SU-DHL-6 (cell line): Measurements from ENCODE around the gene SCD.
A peak's percentile ranks its signal among the peaks of the same experiment; 100 is the strongest.

Experiments used
- H2AFZ ChIP-seq: fragments of 200-600 bp; sonication (generic); 2 replicates; pipeline ENCODE4 v1.6.1; 2014; ENCODE audit warnings: low read depth, mild to moderate bottlenecking, moderate library complexity, mixed read lengths, antibody characterized with exemption, low read length; ENCODE audit not compliant: severe bottlenecking
- H3F3A ChIP-seq: fragments of 200-600 bp; shearing (Covaris generic); 2 replicates; pipeline ENCODE4 v1.6.0; 2016; ENCODE audit warnings: antibody characterized with exemption, mild to moderate bottlenecking; ENCODE audit not compliant: insufficient read depth
- H3K27ac ChIP-seq: fragments of 200-600 bp; sonication (generic); 2 replicates; pipeline ENCODE4 v1.5.1; 2016; ENCODE audit warnings: low read depth, mild to moderate bottlenecking, low read length, moderate library complexity, mixed read lengths
- H3K27me3 ChIP-seq: fragments of 200-600 bp; sonication (generic), shearing (Covaris generic); 2 replicates; pipeline ENCODE4 v1.6.0; 2014; ENCODE audit warnings: mild to moderate bottlenecking, low read length
- H3K36me3 ChIP-seq: fragments of 200-600 bp; sonication (generic); 2 replicates; pipeline ENCODE4 v1.6.1; 2014; ENCODE audit warnings: mild to moderate bottlenecking, low read length, mixed read lengths
- H3K4me2 ChIP-seq: fragments of 300-600, 200-600 bp; shearing (Covaris generic), sonication (generic); 2 replicates; pipeline ENCODE4 v1.6.0; 2014; ENCODE audit warnings: low read length, low read depth, mild to moderate bottlenecking; ENCODE audit not compliant: poor library complexity, severe bottlenecking
- H3K4me3 ChIP-seq: fragments of 200-600 bp; sonication (generic); 2 replicates; pipeline ENCODE4 v1.5.1; 2014; ENCODE audit warnings: antibody characterized with exemption, low read length, mild to moderate bottlenecking, mixed read lengths; ENCODE audit not compliant: insufficient read depth, poor library complexity, severe bottlenecking
- H3K79me2 ChIP-seq: fragments of 200-600 bp; sonication (generic); 2 replicates; pipeline ENCODE4 v1.6.1; 2014; ENCODE audit warnings: mild to moderate bottlenecking, low read length, moderate library complexity; ENCODE audit not compliant: insufficient read depth
- H3K9ac ChIP-seq: fragments of 200-600 bp; sonication (generic); 2 replicates; pipeline ENCODE4 v1.7.0; 2014; ENCODE audit warnings: mild to moderate bottlenecking, low read length
- H3K9me2 ChIP-seq: fragments of 200-600 bp; sonication (generic); replicated peaks from 2 replicates; pipeline ENCODE4 v1.6.1; 2014; ENCODE audit warnings: low read length; ENCODE audit not compliant: insufficient read depth
- H3K9me3 ChIP-seq: fragments of 200-600 bp; sonication (generic); 2 replicates; pipeline ENCODE4 v1.6.1; 2014; ENCODE audit warnings: low read length, mixed read lengths; ENCODE audit not compliant: insufficient read depth
- H4K20me1 ChIP-seq: fragments of 200-600 bp; sonication (generic); 2 replicates; pipeline ENCODE4 v1.6.1; 2014; ENCODE audit warnings: low read depth, mild to moderate bottlenecking, antibody characterized with exemption, low read length, moderate library complexity, mixed read lengths
- EZH2phosphoT487 ChIP-seq: fragments of 200-600 bp; sonication (generic), shearing (Covaris generic); conservative IDR thresholded peaks from 2 replicates; pipeline ENCODE4 v1.6.1; 2018; ENCODE audit warnings: mild to moderate bottlenecking, antibody characterized with exemption, low read length, moderate library complexity, mixed read lengths
- TF ChIP-seq, protein P1 (sequence below): fragments of 200-600 bp; sonication (generic); IDR thresholded peaks from one replicate; pipeline ENCODE4 v1.5.1; 2017; ENCODE audit warnings: antibody characterized with exemption, mild to moderate bottlenecking, low read length, moderate library complexity; ENCODE audit not compliant: insufficient read depth, poor library complexity, severe bottlenecking

Gene SCD

DNA sequence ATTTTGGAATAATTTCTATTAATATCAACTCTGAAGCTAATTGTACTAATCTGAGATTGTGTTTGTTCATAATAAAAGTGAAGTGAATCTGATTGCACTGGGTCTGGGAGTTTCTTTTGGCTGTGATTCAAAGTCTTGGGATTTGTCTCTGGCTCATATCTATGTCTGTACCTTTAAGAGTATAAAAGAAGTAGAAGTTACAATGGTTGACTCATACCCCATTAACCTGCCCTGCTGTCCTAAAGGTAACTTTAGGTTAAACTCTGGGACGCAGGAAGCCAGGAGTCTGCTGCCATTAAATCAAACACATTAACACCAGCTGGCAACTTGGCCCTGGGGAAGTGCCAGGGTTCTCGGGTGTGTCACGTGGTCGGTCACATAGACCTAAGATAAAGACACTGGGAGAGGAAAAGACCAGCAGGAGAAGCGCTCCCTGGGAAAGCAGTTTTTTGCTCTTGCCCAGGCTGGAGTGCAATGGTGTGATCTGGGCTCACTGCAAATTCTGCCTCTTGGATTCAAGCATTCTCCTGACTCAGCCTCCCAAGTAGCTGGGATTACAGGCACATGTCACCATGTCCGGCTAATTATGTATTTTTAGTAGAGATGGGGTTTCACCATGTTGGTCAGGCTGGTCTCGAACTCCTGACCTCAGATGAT, 17.8 kb downstream of the SCD start:
- H3K9ac ChIP-seq = no peak overlapping the region
- H3K9me2 ChIP-seq = no peaks in the 10 kb centered on the region
- no peaks in the 10 kb centered on the region for H4K20me1 ChIP-seq
- peaks cover 30% of the 10 kb centered on the region for H3F3A ChIP-seq
- no peaks in the 10 kb centered on the region for H3K79me2 ChIP-seq
- H3K36me3 ChIP-seq = peaks cover 18% of the 10 kb centered on the region; the same call in 1 of the 2 replicates
- no peaks in the 10 kb centered on the region for H3K9me3 ChIP-seq
- H3K4me2 ChIP-seq = no peak overlapping the region
- no peak overlapping the region for H3K4me3 ChIP-seq
- H2AFZ ChIP-seq = no peak overlapping the region
- no peak for TF ChIP-seq EZH2phosphoT487
- H3K27ac ChIP-seq = no peak overlapping the region
- H3K27me3 ChIP-seq = no peaks in the 10 kb centered on the region

DNA sequence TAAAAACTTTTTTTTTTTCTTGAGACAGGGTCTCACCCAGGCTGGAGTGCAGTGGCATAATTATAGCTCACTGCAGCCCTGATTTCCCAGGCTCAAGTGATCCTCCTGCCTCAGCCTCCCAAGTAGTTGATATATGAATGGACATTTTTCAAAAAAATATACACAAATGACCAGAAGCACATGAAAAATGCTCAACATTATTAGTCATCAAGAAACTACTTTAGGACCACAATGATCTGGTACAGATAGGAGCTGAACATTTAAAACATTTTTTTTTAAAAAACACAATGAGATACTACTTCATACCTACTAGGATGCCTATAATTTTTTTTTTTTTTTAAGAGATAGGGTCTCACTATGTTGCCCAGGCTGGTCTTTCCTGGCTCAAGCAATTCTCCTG, 21.7 kb downstream of the SCD start:
- TF ChIP-seq, protein P1, sequence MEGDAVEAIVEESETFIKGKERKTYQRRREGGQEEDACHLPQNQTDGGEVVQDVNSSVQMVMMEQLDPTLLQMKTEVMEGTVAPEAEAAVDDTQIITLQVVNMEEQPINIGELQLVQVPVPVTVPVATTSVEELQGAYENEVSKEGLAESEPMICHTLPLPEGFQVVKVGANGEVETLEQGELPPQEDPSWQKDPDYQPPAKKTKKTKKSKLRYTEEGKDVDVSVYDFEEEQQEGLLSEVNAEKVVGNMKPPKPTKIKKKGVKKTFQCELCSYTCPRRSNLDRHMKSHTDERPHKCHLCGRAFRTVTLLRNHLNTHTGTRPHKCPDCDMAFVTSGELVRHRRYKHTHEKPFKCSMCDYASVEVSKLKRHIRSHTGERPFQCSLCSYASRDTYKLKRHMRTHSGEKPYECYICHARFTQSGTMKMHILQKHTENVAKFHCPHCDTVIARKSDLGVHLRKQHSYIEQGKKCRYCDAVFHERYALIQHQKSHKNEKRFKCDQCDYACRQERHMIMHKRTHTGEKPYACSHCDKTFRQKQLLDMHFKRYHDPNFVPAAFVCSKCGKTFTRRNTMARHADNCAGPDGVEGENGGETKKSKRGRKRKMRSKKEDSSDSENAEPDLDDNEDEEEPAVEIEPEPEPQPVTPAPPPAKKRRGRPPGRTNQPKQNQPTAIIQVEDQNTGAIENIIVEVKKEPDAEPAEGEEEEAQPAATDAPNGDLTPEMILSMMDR = no peak
- TF ChIP-seq EZH2phosphoT487 = no peak
- Histone ChIP-seq H3K27ac (no peak overlapping the region), H2AFZ (no peak overlapping the region), H3K79me2 (peaks cover 3% of the 10 kb centered on the region; the same call in 1 of the 2 replicates), H4K20me1 (no peaks in the 10 kb centered on the region), H3K36me3 (no peaks in the 10 kb centered on the region), H3F3A (peaks cover 27% of the 10 kb centered on the region; the same call in 1 of the 2 replicates), H3K9me3 (no peaks in the 10 kb centered on the region), H3K27me3 (no peaks in the 10 kb centered on the region), H3K9ac (no peak overlapping the region), H3K4me3 (no peak overlapping the region), H3K9me2 (no peaks in the 10 kb centered on the region), H3K4me2 (no peak overlapping the region)

DNA sequence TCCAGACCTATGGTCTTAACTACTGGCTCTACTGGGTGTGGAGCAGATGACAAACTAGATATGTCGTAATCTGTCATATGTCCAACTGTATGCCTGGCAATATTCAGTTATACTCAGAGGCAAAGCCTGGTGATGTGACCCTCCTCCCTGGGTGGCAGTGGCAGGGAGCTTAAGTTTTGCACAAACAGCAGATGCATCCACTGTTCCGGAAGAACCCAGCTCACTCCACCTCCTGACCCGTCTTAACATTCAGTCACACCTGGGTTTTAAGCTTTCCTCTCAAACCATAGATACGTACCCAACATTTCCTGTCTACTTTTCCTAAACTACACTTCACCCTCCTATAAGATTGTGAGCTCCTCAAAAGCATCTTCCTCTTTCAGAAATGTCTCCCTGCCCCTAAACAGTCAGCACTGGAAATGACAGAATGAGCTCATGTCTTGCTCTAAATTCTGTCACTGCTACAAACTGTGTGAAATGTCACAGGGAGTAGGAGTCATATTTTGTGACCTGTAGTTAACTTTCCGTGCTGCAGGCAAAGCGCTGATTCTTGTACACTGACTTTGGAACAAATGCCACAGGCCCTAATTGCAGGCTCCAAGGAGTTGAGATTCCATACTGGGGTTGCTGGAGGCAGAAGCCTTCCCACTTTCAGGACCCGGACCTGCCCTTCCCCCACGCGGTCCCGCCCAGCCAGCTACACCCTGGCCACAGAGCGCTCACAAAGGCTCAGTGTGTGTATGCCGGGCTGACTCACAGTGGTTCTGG, 23.9 kb downstream of the SCD start:
- Histone ChIP-seq H3K36me3 (no peaks in the 10 kb centered on the region), H3K9me3 (no peaks in the 10 kb centered on the region), H3K4me2 (peak overlapping the region; percentile 10), H3K9ac (no peak overlapping the region), H3F3A (peaks cover 21% of the 10 kb centered on the region), H3K79me2 (peaks cover 16% of the 10 kb centered on the region; the same call in 1 of the 2 replicates), H3K27ac (peak overlapping the region; percentile 32), H4K20me1 (no peaks in the 10 kb centered on the region), H3K9me2 (no peaks in the 10 kb centered on the region), H3K27me3 (no peaks in the 10 kb centered on the region), H3K4me3 (no peak overlapping the region), H2AFZ (peak overlapping the region; percentile 5)
- TF ChIP-seq, protein P1 = no peak
- TF ChIP-seq EZH2phosphoT487 = no peak
